ENCODE measurements around the gene POU2AF3.
"Not testable (repeated sequence)": the region's sequence is repeated elsewhere in the genome, so short reads cannot be mapped to it uniquely, and the experiment has no call there.

POU2AF3 gene

DNA sequence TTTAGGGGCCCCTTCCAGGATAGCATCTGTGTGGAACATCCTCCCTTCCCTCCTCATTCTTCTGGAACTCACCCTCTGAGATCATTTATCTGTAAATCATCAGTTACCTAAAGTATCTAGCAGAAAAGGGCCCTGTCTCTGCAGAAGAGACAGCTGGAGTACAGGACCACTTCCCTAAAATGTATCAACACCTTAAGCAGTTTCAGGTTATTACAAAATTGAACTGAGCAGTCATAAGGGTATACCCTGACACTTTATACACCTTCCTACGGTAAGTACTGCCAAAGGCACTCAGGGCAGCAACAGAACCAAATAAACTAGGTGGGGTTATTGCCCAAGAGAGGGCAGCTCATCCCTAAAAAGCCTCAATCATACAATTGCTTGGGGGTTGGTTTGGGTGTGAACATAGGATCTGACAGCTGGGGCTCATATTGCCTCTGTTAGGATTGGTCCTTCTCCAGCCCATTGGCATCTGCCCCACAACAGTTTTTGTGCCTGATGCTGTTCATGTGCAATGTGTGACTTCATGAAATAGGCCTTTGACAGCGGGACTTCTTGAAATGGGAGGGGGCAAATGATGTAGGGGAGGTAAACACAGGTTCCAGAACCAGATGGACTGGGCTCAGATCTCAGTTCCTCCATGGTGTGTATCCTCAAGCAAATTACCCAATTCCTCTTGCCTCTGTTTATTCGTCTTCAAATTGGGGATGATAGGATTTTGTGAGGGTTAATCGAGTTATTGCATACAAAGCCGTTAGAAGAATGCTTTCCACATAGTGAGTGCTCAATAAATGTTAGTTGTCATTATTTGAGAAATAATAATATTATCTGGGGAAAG is 2.9 kb downstream of the POU2AF3 start:
- DNase-seq, result no peak

DNA sequence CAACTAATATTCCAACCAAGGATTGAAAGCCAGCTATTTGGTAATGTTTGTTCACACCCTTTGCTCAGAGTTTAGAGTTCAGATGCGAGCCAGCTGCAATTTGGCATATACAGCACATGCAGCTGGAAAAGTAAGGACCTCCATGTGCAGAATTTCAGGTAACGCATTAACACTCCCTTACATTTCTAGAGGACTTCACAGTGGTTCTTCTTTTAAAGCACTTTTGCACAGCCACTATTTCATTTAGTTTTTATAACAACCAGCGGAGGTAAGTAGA is 3.4 kb downstream of the POU2AF3 start:
- no peak for DNase-seq

- DNase-seq, result no peak
These were observed 4.0 kb downstream of the POU2AF3 start for GRCh38 chr11:111302298-111302697.

DNA sequence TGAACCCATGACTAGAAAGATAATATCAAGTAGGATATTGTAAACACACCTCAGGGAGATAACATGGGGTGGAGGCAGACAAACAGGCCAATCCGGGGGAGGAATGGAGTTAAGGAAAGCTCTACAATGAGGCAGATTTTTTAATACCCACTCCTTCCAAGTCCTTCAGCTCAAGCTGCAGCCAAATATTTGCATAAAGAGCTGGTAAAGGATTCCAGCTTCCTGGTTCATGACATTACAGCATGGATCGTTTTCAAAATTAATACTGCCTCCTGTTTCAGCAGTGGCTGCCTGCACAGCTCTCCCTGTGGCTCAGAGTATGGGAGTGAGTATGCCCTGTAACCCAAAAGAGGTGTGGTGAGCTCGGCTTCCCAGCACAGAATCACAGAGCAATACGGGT is 5.1 kb downstream of the POU2AF3 start:
- DNase-seq, result no peak

- no peak for DNase-seq
These were observed 6.9 kb downstream of the POU2AF3 start for GRCh38 chr11:111305162-111305802.

GRCh38 chr11:111305876-111306275 is 7.5 kb downstream of the POU2AF3 start:
- no peak for DNase-seq

- no peak for DNase-seq
These were observed 8.0 kb downstream of the POU2AF3 start for GRCh38 chr11:111306321-111306720.

DNA sequence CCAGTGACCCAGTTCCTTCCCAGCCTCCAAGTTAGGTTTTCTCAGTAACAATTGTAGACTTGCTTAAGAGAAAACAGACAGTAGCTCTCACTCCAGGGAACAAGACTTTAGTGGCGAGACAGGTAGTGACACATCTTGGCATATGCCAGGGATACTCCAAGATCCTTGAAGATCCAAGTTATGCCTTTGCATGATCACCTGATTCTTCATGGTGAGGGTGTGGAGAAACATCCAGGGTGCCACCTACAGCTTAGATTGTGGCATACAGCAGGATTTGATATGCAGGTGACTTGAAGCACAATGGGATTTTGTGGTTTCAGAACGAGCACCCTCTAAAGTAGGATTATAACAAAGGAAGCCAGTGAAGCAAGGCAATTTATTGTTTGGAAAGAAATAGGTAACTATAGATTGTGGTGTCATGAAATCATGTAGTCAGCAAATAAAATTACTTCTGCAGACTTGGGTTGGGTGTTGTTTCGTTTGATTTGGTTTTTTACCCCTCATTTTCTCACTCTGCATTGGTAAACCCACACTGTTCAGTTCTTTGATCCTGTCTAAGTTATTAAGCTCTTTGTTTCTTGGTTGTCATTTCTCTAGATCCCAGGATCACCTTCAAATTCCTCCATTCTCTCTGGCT is 9.2 kb downstream of the POU2AF3 start:
- DNase-seq, result no peak

- DNase-seq, result no peak
These were observed 9.8 kb downstream of the POU2AF3 start for GRCh38 chr11:111308140-111308539.

DNA sequence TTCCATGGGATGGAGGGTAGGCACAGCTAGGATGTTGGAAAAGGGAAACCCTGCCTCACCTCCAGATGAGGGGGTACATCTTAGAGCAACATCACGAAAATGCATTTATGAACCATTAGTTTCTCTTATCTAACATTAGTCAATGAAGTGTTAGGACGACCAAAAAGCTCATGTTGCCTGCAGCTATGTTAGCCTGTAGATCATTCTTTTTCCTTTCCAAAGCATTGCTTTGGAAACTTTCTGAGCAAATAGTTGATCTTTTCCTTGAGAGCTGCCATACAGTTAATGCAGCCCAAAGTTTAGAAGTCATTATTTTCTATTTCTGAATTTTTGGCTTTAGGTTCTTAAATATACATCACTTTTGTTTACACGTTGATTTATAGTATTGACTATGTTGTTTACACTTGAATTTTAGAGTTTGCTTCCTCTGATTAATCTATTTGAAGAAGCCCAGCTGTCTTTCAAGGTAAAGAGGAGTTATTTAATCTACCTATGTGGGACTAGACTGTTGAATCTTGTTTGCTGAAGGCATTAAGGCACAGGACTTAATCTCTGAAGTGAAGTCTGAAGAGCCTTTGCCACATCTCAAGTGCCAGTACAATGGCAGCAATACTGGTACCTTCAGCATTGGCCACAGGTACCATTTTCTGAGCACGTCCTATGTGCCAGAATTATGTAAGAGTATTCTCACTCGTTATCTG is 11.0 kb downstream of the POU2AF3 start:
- no peak for DNase-seq

- DNase-seq, result no peak
These were observed 11.7 kb downstream of the POU2AF3 start for GRCh38 chr11:111310088-111310487.

- no peak for DNase-seq
These were observed 12.4 kb downstream of the POU2AF3 start for GRCh38 chr11:111310723-111311122.

- no peak for DNase-seq
These were observed 13.7 kb downstream of the POU2AF3 start for GRCh38 chr11:111312076-111312475.

DNA sequence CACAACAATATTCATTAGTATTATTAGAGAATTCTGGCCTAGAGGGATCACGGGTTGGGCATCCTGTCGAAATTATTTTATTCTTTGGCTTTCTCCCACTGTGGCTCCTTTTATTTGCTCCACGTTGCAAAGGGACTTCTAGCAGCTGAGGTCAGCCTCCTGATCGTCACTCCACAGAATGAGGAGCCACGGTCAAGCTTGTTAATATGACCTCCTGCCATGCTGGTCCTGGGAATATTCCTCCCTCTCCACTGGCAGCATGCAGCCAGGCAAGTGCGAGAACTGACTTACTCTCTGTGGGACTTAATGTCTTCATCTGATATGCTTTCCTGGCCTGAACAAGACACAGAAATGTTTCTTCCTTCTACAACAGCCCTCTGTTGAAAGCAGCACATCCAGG is 20.9 kb downstream of the POU2AF3 start:
- no peak for DNase-seq

GRCh38 chr11:111320199-111320598 is 21.9 kb downstream of the POU2AF3 start:
- not testable (repeated sequence) for DNase-seq

DNA sequence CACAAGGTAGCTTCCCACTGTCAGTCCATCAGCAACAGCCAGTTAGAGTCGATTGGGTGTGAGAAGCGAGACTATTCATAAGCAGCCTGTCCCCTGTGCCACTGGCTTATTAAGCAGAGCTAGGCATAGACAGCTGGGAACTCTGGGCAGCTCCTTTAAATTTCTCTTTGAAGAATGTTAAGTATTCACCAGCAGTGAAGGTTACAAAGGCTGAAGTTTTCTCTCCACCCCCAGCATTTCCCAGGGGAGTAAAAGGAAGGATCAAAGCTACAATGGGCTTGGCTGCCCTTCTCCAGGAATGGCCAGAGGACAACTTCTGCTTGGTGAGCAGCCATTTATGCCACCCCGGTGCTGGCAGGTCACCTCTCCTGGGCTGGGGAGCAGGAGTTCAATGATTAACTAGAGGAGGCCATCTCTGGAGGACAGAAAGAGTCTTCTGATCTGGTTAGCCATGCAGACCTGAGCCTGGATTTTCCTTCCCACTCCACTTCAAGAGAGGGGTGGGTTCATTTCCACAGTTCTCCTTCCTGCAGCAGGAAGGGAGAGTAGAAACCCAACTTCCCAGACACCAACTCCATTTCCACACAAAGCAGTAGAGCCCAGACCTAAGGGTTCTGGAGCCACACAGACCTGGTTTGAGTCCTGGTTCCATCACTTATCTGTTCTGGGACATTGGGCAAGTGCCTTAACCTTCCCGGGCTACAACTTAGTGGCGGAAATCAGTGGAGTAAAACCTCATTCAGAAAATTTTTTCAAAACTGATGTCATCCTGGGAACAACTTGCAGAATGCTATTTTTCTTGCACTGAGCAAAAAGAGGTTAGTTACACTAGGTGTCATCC is 22.6 kb downstream of the POU2AF3 start:
- DNase-seq, result no peak

DNA sequence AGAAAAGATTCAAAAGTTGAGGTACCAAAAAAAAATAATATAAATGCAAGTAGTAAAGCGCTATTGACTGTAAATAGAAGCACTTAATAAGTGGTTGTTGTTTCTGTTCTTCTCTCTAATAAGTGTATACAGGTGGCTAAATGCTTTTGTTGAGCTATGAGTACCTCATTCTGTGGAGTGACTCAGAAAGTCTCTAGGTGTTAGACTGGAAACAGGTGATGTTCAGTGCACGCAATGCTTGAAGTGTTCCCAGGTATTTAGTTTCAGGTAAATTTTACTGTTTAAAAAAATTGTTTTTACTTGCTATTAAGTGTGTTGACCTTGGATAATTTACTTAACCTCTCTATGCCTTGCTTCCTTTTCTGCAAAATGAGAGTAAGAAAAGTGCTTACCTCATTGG is 24.2 kb downstream of the POU2AF3 start:
- DNase-seq, result no peak

- DNase-seq, result no peak
These were observed 26.0 kb downstream of the POU2AF3 start for GRCh38 chr11:111324277-111324720.

DNA sequence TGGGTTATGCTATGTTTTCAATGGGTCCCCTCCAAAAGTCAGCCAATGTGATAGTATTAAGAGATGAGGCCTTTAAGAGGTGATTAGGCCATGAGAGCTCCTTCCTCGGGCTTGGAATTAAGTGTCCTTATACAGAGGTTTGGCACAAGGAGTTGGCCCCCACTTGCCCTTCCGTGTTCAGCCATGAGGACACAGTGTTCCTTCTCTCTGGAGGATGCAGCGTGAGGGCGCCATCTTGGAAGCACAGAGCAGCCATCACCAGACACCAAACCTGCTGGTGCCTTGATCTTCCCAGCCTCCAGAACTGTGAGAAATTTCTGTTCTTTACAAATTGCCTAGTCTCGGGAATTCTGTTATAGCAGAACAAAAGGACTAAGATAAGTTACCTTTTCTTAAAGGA is 26.9 kb downstream of the POU2AF3 start:
- DNase-seq, result no peak

DNA sequence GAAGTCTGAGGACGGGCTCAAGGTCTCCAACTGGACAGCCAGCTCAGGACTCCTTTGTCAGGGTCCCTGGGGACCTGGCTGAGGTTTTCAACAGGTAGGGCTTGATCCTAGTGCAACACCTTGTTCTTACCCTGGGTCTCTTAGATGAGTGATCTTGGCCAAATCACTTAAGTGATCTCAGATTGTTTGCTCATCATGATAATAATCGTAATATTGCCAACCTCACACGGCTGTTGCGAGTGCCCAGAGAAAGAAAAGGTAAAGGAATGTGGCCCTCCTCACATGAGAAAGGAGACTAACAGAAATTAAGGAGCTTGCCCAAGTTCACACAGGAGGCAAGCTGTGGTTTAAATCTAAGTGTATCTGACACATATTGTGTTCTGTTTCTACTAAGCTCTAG is 28.5 kb downstream of the POU2AF3 start:
- no peak for DNase-seq

GRCh38 chr11:111327908-111328624 is 29.7 kb downstream of the POU2AF3 start:
- DNase-seq, result no peak
